Gastrocnemius medialis (tissue), 4 donors: ENCODE measurements around the gene HOXA3.

Experiments
- POLR2A ChIP-seq, 2 donors: fragments of 450-650 bp; IDR thresholded peaks; one replicate each; pipeline ENCODE4 v1.6.1; 2017; ENCODE audit warnings: antibody characterized with exemption in 2 of 2, mild to moderate bottlenecking in 2 of 2, moderate library complexity in 2 of 2
- TF ChIP-seq, protein P1 (sequence below), 5 experiments: fragments of 450-650 bp in 3 of 5; fragments of 200-600 bp in 2 of 5; sonication (generic) in 2 of 5; IDR thresholded peaks in 4 of 5; conservative IDR thresholded peaks in 1 of 5; 1 replicate in 4 of 5; 2 replicates in 1 of 5; pipeline ENCODE4 v1.5.1; 2016 to 2019; ENCODE audit warnings: antibody characterized with exemption in 5 of 5, mild to moderate bottlenecking in 3 of 5, moderate library complexity in 3 of 5

DNA sequence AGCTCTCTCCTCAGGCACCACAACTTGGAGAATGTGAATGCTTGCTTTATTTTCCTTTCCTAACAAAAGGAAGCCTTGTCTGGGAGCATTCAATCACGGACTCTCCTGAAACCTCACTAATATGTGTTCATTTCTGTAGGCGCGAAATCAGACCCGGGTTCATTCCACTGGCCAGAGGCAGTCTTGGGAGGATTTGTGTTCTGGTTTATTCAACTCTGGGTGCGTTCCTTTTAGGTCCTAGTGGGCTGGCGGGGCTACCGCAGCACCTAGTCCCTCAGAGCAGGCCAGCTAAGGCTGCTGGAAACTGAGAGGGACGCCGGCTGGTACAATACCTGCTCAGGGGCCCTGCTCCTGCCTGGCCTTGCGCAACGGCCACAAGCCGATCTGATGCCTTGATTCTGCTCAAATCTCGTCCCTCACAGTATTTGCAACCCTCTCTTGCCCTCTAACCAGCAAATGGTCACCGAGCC lies 29.3 kb downstream of the HOXA3 start:
- TF ChIP-seq POLR2A (IDR thresholded peaks at IDR 0.05) = no peak
- TF ChIP-seq, protein P1, sequence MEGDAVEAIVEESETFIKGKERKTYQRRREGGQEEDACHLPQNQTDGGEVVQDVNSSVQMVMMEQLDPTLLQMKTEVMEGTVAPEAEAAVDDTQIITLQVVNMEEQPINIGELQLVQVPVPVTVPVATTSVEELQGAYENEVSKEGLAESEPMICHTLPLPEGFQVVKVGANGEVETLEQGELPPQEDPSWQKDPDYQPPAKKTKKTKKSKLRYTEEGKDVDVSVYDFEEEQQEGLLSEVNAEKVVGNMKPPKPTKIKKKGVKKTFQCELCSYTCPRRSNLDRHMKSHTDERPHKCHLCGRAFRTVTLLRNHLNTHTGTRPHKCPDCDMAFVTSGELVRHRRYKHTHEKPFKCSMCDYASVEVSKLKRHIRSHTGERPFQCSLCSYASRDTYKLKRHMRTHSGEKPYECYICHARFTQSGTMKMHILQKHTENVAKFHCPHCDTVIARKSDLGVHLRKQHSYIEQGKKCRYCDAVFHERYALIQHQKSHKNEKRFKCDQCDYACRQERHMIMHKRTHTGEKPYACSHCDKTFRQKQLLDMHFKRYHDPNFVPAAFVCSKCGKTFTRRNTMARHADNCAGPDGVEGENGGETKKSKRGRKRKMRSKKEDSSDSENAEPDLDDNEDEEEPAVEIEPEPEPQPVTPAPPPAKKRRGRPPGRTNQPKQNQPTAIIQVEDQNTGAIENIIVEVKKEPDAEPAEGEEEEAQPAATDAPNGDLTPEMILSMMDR (IDR thresholded peaks at IDR 0.05 in 4 of 5, conservative IDR thresholded peaks at IDR 0.05 in 1 of 5) = no peak
